Measurements from ENCODE around the gene KLK14. TPM values are rescaled to one million over a fixed set of nuclear protein-coding genes. Genes with fewer than 3 reads are reported as not detected.

Gene KLK14
- 0.22 TPM for total RNA-seq
- polyA plus RNA-seq (ENCODE audit: insufficient read depth, low read depth, low replicate concordance), result not detected
- long read RNA-seq, donor 1, partial matches to known transcripts, result 0 of 1 reads
- long read RNA-seq, donor 1, other reads (novel, unspliced or antisense), result 0 of 1 reads
- long read RNA-seq, donor 2, result 0 reads
- long read RNA-seq, donor 3, result 0 reads
- long read RNA-seq, donor 4, result 0 reads
- long read RNA-seq, donor 5, result 0 reads
- long read RNA-seq, donor 6, result 0 reads
- long read RNA-seq, donor 7, partial matches to known transcripts, result 0 of 2 reads
- long read RNA-seq, donor 7, other reads (novel, unspliced or antisense), result 2 of 2 reads
- long read RNA-seq, donor 8, result 0 reads
- long read RNA-seq, donor 9, result 0 reads
- long read RNA-seq, donor 10, result 0 reads

- no peak for TF ChIP-seq CTCF (IDR thresholded peaks at IDR 0.05; ENCODE audit: borderline replicate concordance, extremely low read depth, insufficient read depth)
- no peaks in the 10 kb centered on the region for H3K27me3 ChIP-seq (ENCODE audit: control insufficient read depth, insufficient read depth, low read length)
- no peak for FAIRE-seq
- no peaks in the 10 kb centered on the region for H3K4me1 ChIP-seq (ENCODE audit: control insufficient read depth in 2 of 3, insufficient read depth in 2 of 3, low read depth in 1 of 3, low read length in 3 of 3)
- intact Hi-C loops (cut with DNase I), result no loop called here
- no peak within 1 kb of the TSS for H3K27ac ChIP-seq (ENCODE audit: low read depth in 2 of 2, low read length in 2 of 2)
- peak in 4 of 5 donors; percentile 14 to 48 (median 28) for DNase-seq
- H3K4me3 ChIP-seq (ENCODE audit: low read length in 3 of 3), result no peak within 1 kb of the TSS
- H3K36me3 ChIP-seq (ENCODE audit: control insufficient read depth in 2 of 3, insufficient read depth in 3 of 3, low read length in 3 of 3), result no peaks in the 10 kb centered on the region
- H3K9me3 ChIP-seq (ENCODE audit: control insufficient read depth in 2 of 3, insufficient read depth in 1 of 3, low read length in 3 of 3), result no peaks in the 10 kb centered on the region
- H3K9ac ChIP-seq (ENCODE audit: low read length in 3 of 3), result no peak within 1 kb of the TSS
Measured at GRCh38 chr19:51082611-51083010, at the start of gene KLK14. Gene KLK14, minus strand, starts transcription at chr19:51082887. Its CDS starts 273 bp downstream, at chr19:51082614.

GRCh38 chr19:51131780-51132680 is 49.3 kb upstream of the KLK14 start:
- intact Hi-C loops (cut with DNase I), result no loop called here
- H3K9me3 ChIP-seq (ENCODE audit: control insufficient read depth in 2 of 3, insufficient read depth in 1 of 3, low read length in 3 of 3), result no peaks in the 10 kb centered on the region
- H3K27ac ChIP-seq (ENCODE audit: low read depth in 2 of 2, low read length in 2 of 2), result no peak overlapping the region
- H3K4me1 ChIP-seq (ENCODE audit: control insufficient read depth in 2 of 3, insufficient read depth in 2 of 3, low read depth in 1 of 3, low read length in 3 of 3), result peaks cover 0 to 5% (median 0%) of the 10 kb centered on the region in 3 donors
- H3K9ac ChIP-seq (ENCODE audit: low read length in 3 of 3), result no peak overlapping the region
- no peaks in the 10 kb centered on the region for H3K36me3 ChIP-seq (ENCODE audit: control insufficient read depth in 2 of 3, insufficient read depth in 3 of 3, low read length in 3 of 3)
- no peak for TF ChIP-seq CTCF (IDR thresholded peaks at IDR 0.05; ENCODE audit: borderline replicate concordance, extremely low read depth, insufficient read depth)
- H3K4me3 ChIP-seq (ENCODE audit: low read length in 3 of 3), result peak overlapping the region in 1 of 3 donors; percentile 3
- FAIRE-seq (no peak), DNase-seq (peak in 3 of 5 donors; percentile 39 to 71 (median 49))
- H3K27me3 ChIP-seq (ENCODE audit: control insufficient read depth, insufficient read depth, low read length), result no peaks in the 10 kb centered on the region

- Histone ChIP-seq H3K27me3 (ENCODE audit: control insufficient read depth, insufficient read depth, low read length) (no peaks in the 10 kb centered on the region), H3K4me1 (ENCODE audit: control insufficient read depth in 2 of 3, insufficient read depth in 2 of 3, low read depth in 1 of 3, low read length in 3 of 3) (peaks cover 0 to 7% (median 0%) of the 10 kb centered on the region in 3 donors), H3K36me3 (ENCODE audit: control insufficient read depth in 2 of 3, insufficient read depth in 3 of 3, low read length in 3 of 3) (no peaks in the 10 kb centered on the region), H3K9ac (ENCODE audit: low read length in 3 of 3) (no peak overlapping the region), H3K27ac (ENCODE audit: low read depth in 2 of 2, low read length in 2 of 2) (no peak overlapping the region), H3K4me3 (ENCODE audit: low read length in 3 of 3) (no peak overlapping the region), H3K9me3 (ENCODE audit: control insufficient read depth in 2 of 3, insufficient read depth in 1 of 3, low read length in 3 of 3) (no peaks in the 10 kb centered on the region)
- no peak for TF ChIP-seq CTCF (IDR thresholded peaks at IDR 0.05; ENCODE audit: borderline replicate concordance, extremely low read depth, insufficient read depth)
- intact Hi-C loops (cut with DNase I), result no loop called here
- DNase-seq (no peak), FAIRE-seq (no peak)
Measured at GRCh38 chr19:51129716-51130115, 47.0 kb upstream of the KLK14 start.
